ENCODE data around the gene TMC4.
"Not testable (repeated sequence)": the region's sequence is repeated elsewhere in the genome, so short reads cannot be mapped to it uniquely, and the experiment has no call there.

TMC4 gene

DNA sequence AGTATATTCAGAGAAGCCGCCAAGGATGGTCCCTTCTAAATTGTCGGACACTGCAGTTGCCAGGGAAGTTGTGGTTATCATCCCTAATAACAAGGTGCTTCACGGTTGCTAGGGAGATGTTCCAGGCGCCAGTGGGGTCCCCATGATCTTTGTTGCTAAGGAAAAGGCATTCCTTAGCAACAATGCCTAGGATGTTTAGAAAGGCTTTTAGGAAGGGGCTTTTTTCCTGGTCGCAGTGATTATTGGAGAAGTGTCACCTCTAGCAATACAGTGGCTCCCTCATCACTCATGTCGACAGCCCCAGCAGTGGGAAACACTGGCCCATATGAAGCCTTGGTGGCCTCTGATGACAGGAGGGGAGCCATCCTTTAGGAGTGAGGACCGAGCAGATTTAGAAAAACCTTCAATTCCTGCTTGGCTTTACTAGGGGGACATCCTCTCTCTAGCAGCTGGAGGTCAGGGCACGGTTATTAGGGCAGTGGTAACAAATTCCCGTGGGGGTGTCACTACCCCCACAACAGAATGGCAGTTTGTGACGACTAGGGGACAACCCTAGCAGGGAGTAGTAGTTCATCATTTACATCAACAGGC, 6.4 kb upstream of the TMC4 start:
- no peak for DNase-seq (ENCODE audit: low spot score)

DNA sequence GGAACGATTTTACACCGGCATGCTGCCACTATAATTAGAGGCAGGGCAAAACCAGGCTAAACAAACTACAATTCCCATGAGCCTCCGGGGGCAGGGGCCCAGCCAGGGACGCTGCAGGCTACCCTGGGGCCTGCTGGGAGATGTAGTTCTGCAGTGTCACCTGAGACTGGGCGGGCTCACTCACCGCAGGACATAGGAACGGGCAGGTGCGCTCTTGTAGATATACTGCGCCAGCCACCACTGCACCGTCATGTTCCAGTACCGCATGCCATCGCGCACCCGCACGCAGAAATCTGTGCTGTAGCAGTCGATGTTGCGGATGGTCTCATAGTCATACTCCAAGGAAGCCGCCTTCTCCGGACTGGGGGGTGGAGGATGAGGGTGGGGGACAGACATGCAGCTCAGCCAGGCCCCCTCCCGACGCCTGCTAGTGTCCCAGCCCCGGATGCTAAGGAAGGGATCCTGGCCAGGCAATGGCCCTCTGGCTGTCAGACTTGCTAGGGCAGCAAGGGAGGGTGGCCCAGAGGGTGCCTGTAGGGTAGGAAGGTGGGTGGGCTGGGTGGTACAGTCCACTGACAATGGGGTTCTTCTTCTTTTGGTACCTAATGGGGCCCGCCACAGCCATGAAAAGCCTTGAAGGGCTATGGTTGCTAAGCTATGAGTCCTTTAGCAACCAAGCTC, 5.8 kb upstream of the TMC4 start:
- peak; percentile 57 for DNase-seq (ENCODE audit: low spot score)

DNA sequence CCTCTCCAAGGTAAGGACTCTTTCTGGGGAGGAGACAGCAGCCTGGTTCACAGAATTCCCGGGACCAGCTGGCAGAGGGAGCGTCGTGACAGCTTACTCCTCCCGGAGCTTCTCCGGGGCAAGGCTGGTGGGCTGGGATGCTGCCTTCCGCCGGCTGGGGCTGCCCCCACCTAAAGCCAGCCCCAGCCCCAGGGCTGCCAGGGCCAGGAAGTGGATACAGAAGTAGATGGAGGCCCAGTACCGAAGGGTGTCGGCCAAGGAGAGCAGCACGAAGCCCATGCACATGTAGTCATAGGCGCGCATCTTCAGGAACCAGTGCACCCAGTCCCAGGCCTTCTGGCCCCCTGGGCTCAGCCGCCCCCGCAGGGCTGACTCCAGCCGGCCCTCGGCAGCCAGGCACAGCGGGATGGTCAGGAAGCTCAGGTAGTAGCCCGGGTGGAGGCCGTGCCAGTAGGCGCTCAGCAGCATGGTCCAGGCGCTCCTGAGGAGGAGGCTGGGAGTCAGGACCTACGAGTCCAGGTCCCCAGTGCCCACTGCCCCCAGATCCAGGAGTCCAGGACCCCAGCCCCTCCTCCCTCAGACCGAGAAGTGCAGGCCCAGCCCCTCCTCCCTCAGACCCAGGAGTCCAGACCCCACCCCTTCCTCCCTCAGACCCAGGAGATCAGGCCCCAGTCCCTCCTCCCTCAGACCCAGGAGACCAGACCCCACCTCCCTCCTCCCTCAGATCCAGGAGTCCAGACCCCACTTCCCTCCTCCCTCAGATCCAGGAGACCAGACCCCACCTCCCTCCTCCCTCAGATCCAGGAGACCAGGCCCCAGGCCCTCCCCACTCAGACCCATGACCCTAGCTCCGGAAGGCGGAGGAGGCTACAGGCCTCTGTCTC, 1.2 kb upstream of the TMC4 start:
- no peak for DNase-seq (ENCODE audit: low spot score)

DNA sequence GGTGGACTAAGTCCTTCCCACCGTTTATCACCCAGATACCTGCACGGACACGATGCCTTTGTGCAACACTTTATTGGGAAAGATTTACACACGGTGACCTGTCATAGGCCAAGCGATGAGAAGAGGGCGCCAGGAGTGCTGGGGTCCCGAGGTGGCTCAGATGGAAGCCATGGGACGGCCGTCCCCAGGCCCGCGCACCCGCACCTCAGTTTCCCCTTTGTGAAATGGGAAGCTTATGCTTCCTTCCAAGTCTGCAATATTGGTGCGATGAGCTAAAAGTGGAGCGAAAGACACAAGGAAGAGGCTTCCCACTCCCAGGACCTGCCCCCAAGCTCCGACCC, 369 bp upstream of the TMC4 start:
- DNase-seq (ENCODE audit: low spot score), result no peak

DNA sequence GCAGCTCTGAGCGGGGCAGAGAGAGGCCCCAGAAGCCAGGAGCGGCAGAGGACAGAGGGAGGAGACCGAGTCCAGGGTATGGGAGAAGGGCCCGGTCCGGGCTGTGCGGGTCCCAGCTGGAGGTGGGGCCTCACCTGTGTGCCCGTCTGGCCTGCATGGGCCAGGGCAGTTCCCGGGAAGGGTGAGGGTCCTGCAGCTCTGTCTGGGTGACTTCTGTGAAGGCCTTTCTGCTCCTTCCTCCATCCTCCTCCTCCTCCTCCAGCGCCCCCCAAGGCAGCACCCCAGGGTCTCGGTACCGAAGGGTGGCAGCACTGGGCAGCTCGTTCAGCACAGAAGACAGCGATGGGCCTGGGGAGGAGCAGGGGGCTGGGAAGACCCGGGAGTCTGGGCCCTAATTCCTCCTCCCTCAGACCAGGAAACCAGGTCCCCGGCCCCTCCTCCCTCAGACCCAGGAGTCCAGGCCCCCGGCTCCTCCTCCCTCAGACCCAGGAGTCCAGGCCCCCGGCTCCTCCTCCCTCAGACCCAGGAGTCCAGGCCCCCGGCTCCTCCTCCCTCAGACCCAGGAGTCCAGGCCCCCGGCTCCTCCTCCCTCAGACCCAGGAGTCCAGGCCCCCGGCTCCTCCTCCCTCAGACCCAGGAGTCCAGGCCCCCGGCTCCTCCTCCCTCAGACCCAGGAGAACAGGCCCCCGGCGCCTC, 1.1 kb downstream of the TMC4 start:
- not testable (repeated sequence) for DNase-seq (ENCODE audit: low spot score)

DNA sequence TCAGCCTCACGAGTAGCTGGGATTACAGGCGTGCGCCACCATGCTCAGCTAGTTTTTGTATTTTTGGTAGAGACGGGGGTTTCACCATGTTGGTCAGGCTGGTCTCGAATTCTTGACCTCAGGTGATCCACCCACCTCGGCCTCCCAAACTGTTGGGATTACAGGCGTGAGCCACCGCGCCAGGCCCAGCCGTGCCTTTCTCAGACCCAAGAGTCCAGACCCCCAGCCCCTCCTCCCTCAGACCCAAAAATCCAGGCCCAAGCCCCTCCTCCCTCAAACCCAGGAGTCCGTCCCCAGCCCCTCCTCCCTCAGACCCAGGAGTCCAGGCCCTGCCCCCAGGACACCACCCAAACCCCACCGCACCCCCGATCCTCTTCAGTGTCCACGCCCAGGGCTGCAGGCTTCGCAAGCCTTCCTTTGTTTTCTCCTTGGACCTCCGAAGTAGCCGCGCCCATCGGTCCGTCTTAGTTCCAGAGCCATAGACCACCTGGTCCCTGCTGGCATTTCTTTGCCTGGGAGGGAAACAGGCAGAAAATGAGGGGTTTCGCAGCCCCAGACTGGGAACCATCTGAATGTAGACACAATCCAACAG, 3.7 kb downstream of the TMC4 start:
- DNase-seq (ENCODE audit: low spot score), result no peak

DNA sequence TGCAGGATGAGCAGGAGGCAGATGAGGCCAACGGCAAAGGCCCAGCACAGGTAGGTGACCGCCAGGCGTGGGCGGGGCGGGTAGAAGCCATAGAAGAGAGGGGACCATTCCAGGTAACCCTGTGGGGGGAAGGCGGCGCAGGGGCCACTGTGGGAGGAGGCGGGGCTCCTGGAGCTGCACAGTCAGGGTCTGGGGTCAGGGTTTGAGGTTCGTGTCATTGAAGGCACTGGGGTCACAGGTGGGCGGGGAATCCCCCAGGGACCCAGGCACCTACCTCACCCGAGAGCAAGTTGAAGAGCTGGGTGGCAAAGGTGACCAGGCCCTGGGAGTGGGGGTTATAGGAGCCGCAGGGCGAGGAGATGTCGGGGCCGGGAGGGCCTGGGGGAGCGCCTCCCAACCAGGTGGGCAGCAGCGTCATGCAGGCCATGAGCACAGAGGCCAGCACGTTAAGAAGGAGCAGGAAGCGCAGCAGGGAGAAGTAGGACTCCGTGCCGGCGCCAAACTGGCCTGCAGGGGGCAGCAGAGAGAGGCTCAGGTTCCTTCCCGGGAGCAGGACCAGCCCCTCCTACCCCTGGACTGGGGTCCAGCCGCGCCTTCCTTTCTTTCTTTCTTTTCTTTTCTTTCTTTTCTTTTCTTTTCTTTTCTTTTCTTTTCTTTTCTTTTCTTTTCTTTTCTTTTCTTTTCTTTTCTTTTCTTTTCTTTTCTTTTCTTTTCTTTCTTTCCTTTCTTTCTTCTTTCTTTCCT, 4.6 kb downstream of the TMC4 start:
- DNase-seq (ENCODE audit: low spot score), result peak; percentile 90

DNA sequence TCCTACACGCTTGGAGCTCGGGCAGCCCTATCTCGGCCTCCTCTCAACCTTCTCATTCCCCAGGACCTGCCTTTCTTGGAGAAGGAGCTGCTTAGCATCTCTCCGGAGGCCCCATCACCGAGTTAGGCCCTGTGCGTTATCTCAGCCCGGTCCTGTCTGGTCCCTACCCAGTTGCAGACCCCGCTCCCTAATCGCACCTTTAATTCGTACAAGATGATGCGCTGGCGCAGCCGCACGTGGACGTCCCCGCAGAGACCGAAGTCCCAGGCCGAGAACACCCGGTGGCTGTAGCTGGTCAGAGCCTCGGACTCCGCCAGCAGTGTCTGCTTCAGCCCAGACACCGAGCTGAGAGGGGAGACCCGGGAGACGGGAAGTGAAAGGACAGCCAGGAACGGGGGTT, 7.7 kb downstream of the TMC4 start:
- no peak for DNase-seq (ENCODE audit: low spot score)

DNA sequence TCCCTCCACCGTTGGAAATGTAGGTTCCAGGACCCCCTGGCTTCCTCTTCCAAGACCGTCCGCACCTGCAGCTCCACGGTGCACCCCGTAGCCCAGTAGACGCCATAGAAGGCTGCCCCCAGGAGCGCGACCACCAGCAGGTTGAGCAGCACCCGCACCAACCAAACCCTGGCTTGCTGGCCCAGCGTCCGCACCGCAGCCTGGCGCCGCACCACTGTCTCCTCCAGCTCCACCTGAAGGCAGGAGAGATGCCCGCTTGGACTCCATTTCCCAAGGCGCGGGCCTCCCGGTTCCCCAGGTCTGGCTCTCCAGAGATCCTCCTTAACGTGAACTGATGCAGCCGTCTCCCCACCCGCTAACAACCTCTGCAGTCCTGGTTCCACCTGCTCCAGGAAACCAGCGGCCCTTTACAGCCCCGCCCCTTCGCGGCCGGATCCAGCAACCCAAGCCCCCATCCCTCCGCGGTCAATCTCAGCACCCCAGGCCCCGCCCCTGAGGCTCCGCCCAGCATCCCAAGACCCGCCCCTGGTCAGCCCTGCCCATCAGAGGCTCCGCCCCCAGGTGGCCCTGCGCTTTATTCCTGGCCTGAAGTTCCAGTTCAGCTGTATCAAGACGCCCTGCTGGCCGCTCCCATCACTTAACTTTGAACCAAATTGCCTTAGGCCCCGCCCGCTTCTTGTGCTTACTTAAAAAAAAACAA, 8.4 kb downstream of the TMC4 start:
- no peak for DNase-seq (ENCODE audit: low spot score)

DNA sequence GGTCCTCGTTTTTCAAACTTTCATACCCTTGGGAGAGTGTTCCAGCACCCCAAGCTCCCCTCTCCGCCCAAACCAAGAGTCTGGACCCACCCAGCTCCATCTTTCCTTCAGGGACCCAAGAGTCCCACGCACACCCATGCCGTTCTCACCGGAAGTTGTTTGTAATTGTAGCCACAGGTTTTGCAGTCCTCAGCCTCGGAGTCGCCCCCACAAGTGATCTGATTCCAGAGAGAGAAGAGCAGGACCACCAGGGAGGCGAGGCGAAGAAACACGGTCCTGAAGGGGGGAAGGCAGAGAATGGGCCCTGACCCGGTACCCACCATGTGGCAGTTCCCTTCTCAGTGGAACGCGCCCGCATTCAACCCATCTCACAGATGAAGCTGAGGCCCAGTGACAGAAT, 10.1 kb downstream of the TMC4 start:
- DNase-seq (ENCODE audit: low spot score), result no peak

DNA sequence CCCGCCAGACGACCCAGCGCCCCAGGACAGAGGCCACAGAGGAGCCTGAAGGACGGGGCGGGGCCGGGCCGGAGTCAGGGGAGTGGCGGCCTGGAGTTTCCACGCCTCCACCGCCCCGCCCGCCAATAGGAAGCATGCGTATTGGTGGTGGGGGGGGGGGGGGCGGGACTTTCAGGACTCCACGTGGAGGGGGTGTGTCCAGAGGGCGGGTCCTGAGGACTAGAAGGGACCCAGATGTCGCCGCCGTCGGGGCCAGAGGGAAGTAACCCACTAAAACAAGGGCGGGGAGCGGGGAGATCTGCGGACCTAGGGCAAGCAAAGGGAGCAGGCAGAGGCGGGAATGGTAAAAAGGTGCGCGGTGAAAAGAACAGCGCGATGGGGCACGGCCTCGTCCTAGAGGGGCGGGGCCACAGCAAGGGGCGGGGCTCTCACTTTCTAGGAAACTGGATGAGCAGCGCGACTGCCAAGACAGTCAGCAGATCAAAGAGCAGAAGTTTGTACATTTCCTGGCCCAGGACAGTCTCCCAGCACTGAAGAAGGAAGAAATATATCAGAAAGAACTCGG, 10.6 kb downstream of the TMC4 start:
- DNase-seq (ENCODE audit: low spot score), result peak; percentile 61

DNA sequence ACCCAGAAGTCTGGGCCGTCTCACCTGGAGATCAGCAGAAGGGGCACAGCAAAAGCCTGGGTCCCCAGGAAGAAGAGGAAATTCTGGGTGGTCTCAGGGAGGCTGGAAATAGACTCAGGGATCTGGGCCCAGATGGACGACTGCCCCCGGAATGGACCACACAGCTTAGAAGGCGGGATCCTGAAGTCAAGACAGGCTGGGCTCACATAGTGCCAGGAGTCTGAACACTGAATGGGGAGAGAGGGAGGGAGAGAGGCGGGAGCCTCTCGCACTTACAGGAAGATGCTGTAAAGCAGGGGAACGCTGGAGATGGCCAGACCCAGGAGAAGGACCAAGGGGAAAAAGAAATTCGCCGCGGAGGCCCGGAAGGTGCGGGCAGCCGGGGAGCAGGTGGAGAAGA, 12.1 kb downstream of the TMC4 start:
- no peak for DNase-seq (ENCODE audit: low spot score)

DNA sequence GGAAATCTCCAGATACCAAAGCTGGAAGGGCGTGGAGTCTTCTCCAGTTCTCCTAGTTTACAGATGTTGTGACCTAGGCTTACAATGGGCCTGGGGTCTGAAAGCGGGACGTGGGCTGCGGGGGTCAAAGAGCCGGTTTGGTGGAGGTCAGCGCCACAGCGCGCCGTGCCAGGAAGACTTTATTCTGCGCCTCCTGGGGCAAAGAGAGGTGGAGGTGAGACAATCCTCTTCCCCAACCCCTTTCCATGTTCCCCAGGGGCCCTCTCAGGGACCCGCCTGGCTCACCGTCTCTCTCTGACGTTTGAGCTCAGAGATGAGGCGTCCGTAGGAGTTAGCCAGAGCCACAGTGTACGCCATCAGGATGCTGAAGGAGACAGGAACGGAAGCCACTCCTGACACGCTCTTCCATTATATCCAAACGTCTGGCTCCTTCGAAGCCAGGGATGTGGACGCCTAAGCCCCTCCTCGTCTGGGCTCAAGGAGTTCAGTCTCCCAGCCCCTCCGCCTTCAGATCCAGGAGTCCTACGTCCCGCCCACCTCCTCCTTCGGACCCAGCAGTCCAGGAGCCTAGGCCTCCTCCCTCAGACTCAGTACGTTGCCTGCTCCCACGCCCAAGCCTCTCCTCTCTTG, 12.7 kb downstream of the TMC4 start:
- DNase-seq (ENCODE audit: low spot score), result no peak

DNA sequence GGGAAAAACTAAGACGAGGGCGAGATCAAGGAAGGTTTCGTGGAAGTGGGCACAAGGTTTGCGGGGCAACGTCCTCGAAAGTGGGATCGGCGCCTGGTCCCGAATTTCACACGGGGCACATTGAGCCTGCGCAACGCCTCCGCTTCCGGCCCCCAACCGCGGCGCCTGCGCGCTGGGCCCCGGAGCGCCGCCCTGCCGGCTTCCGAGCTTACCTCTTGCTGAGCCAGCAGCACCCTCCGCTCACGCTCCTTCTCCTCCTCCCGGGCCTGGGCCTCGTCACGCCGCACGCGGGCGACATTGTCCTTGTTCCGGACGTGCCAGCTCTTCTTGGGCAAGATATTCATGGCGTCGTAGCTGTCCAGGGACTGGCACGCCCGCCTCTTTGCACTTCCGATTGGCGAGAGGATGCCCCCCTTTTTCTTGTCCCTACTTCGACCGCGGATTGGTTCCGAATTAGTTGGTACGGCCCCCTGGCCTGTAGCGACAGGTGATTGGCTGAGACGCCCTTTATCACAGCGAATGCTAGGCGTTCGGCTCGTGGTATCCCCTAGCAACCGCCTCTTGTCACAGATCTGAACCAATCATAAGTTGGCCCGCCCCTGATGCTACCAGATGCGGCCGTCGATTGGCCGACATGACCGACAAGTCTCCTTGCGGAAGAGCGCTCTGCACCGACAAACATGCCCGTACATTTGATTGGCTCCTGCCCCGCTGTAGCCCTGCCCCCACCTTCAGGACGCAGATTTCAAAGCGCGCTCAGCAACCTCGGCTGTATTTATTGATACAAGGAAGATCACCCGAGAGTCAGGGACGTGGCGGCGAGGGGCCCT, 13.4 kb downstream of the TMC4 start, which contains the start of gene LENG1:
Gene LENG1 (minus strand): TSS at position 370 of the 830 bp plus-strand sequence. CDS start 26 bp downstream, at position 344.
- DNase-seq (ENCODE audit: low spot score), result peak; percentile 100

DNA sequence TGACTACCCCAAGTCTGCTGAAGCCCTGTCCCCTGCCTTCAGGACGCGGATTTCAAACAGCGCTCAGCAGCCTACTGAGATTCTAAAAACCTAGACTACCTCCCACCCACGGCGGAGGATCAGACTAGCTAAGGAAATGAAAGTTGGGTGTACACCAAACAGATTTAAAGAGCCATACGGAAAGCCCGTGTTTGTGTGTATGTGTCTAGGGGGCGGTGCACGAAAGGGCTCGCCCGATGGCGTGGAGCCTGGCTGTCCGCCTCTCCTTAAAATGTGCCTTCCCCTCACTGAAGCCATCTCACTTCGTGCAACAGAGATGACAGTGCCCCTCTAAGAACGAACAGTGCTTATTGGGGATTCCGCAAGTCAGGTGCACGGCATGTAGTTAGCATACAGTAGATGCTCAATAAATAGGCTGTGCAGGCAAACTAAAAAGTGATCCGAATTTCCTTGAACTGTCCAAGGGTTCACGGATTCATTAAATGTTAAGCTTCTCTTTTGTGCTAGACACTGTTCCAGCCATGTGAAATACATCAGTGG, 14.1 kb downstream of the TMC4 start:
- DNase-seq (ENCODE audit: low spot score), result no peak

DNA sequence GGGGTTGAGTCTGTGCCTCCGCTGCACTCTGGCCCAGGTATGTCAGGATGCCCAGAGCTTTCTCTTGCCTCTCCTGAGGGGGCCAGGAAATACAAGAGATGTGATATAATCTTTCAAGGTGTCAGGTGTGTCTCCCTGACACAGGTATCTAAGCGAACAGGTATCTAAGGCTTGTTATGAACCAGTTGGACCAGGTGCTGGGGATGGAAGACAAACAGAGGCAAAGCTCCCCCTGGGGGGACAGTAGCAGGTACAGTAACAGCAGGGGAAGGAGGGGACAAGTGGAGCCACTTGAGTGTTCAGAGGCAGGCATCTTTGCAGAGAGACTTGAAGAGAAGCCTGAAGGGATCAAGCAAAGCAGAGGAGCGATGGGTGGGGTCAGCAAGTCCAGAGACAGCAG, 16.0 kb downstream of the TMC4 start:
- no peak for DNase-seq (ENCODE audit: low spot score)

DNA sequence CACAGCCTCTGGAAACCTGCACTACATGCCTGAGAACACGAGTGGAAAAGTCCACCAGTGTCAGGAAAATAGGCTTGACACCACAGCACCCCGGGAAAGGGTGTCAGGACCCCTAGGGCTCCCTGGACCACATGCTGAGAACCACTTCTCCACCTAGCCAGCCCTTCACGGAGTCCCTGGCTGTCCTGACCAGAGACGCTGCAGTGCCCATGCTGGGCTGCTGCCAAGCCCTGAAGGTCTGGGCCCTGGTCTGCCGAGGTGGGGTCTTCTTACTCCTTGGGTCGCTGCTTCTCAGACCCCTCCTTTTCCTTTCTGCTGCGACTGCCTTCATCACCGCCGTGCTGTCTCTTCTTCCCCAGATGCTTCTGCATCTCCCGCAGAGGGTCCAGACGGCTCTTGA, 16.5 kb downstream of the TMC4 start:
- DNase-seq (ENCODE audit: low spot score), result no peak

DNA sequence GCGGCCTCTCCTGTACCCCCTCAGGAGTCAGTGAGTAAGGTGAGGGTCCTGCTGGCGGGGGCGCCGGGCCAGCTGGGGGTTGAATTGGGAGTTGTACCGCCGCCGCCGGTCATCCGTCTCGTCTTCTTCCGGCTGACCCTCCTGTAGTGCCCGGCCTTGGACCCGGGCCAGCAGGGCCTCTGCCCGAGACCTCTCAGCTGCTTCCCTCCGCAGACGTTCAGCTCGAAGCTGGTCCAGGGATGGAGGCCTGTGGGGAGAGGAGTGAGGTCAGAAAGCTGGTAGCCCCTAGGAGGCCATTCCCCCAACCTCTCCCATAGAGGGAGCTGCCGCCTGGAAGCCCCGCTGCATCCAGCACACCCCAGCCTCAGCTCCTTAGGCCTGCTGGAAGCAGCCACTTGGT, 17.3 kb downstream of the TMC4 start:
- DNase-seq (ENCODE audit: low spot score), result no peak

All from Ammon's horn (tissue), 1 donor.